ENCODE results near the gene REXO4. TPM values are rescaled to one million over a fixed set of nuclear protein-coding genes. Genes with fewer than 3 reads are reported as not detected.
"Not testable (repeated sequence)": the region's sequence is repeated elsewhere in the genome, so short reads cannot be mapped to it uniquely, and the experiment has no call there.

The REXO4 gene
- total and polyA plus RNA-seq, 2 donors (not counting 1 experiment from before 2014, with no cell fraction given), result 16.6 to 21.1 TPM

DNA sequence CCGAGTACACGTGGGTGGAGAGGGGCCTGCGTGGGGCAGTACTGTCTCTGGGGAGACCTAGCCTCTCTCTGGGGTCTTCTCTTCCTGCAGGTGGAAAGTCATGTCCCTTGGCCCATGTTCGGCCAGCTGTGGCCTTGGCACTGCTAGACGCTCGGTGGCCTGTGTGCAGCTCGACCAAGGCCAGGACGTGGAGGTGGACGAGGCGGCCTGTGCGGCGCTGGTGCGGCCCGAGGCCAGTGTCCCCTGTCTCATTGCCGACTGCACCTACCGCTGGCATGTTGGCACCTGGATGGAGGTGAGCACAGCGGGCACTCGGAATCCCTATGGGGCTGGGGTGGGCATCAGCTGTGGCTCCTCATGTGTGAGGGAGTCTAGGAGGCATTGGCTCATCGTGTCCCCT lies 36.5 kb upstream of the REXO4 start:
- no peaks in the 10 kb centered on the region for H3K36me3 ChIP-seq (ENCODE audit: control insufficient read depth, insufficient read depth, low read length)
- no peak overlapping the region for H3K4me2 ChIP-seq (ENCODE audit: extremely low read depth, insufficient read depth, low read length)
- no peak overlapping the region for H3K27ac ChIP-seq (ENCODE audit: insufficient read depth, low read length)
- H2AFZ ChIP-seq (ENCODE audit: low read length), result no peak overlapping the region
- H3K27me3 ChIP-seq (ENCODE audit: control insufficient read depth, insufficient read depth, low read length), result no peaks in the 10 kb centered on the region
- no peaks in the 10 kb centered on the region for H3K79me2 ChIP-seq (ENCODE audit: control insufficient read depth, insufficient read depth, low read length)
- no peak for TF ChIP-seq EZH2 (IDR thresholded peaks at IDR 0.05; ENCODE audit: low read length, missing control alignments)
- TF ChIP-seq, protein P1, sequence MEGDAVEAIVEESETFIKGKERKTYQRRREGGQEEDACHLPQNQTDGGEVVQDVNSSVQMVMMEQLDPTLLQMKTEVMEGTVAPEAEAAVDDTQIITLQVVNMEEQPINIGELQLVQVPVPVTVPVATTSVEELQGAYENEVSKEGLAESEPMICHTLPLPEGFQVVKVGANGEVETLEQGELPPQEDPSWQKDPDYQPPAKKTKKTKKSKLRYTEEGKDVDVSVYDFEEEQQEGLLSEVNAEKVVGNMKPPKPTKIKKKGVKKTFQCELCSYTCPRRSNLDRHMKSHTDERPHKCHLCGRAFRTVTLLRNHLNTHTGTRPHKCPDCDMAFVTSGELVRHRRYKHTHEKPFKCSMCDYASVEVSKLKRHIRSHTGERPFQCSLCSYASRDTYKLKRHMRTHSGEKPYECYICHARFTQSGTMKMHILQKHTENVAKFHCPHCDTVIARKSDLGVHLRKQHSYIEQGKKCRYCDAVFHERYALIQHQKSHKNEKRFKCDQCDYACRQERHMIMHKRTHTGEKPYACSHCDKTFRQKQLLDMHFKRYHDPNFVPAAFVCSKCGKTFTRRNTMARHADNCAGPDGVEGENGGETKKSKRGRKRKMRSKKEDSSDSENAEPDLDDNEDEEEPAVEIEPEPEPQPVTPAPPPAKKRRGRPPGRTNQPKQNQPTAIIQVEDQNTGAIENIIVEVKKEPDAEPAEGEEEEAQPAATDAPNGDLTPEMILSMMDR (conservative IDR thresholded peaks at IDR 0.05 in 1 of 2, IDR thresholded peaks at IDR 0.05 in 1 of 2; ENCODE audit: low read depth in 1 of 2, low read length in 2 of 2), result no peak
- no peak for DNase-seq (ENCODE audit: low read depth in 2 of 2)
- no peaks in the 10 kb centered on the region for H4K20me1 ChIP-seq (ENCODE audit: control insufficient read depth, extremely low read depth, insufficient read depth, low read length)
- H3K9ac ChIP-seq (ENCODE audit: insufficient read depth, low read length), result no peak overlapping the region
- no peak overlapping the region for H3K4me3 ChIP-seq (replicated peaks in 1 of 4; ENCODE audit: control extremely low read depth in 1 of 4, insufficient read depth in 1 of 4, low read depth in 3 of 4, low read length in 4 of 4)
- H3K9me3 ChIP-seq (ENCODE audit: control insufficient read depth, insufficient read depth, low read depth, low read length), result no peaks in the 10 kb centered on the region
- H3K4me1 ChIP-seq (ENCODE audit: control insufficient read depth, extremely low read depth, insufficient read depth, low read length), result no peaks in the 10 kb centered on the region

DNA sequence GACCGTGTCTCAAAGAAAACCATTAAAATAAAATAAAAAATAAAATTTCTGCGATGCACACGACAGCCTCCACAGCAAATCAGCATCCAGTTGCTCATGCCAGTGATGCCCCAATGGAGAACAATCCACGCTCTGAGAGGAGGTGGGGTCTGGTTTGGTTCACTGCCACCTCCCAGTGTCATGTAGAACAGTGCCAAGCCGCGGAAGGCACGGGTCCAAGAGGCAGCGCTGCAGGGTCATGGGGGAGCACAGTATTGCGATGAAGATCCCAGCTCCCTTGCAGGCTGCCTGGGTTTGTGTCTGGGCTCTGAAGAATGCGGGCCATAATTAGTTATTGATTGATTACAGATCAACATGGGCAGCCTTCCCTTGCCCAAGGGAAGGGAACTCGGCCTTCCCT lies 35.8 kb upstream of the REXO4 start:
- no peak for DNase-seq (ENCODE audit: low read depth in 2 of 2)
- Histone ChIP-seq H4K20me1 (ENCODE audit: control insufficient read depth, extremely low read depth, insufficient read depth, low read length) (no peaks in the 10 kb centered on the region), H3K27ac (ENCODE audit: insufficient read depth, low read length) (no peak overlapping the region), H3K9me3 (ENCODE audit: control insufficient read depth, insufficient read depth, low read depth, low read length) (no peaks in the 10 kb centered on the region), H3K36me3 (ENCODE audit: control insufficient read depth, insufficient read depth, low read length) (no peaks in the 10 kb centered on the region), H3K4me3 (replicated peaks in 1 of 4; ENCODE audit: control extremely low read depth in 1 of 4, insufficient read depth in 1 of 4, low read depth in 3 of 4, low read length in 4 of 4) (no peak overlapping the region), H3K4me2 (ENCODE audit: extremely low read depth, insufficient read depth, low read length) (no peak overlapping the region), H3K4me1 (ENCODE audit: control insufficient read depth, extremely low read depth, insufficient read depth, low read length) (no peaks in the 10 kb centered on the region), H3K9ac (ENCODE audit: insufficient read depth, low read length) (no peak overlapping the region), H2AFZ (ENCODE audit: low read length) (no peak overlapping the region), H3K79me2 (ENCODE audit: control insufficient read depth, insufficient read depth, low read length) (no peaks in the 10 kb centered on the region), H3K27me3 (ENCODE audit: control insufficient read depth, insufficient read depth, low read length) (no peaks in the 10 kb centered on the region)
- TF ChIP-seq EZH2 (IDR thresholded peaks at IDR 0.05; ENCODE audit: low read length, missing control alignments), result no peak
- TF ChIP-seq, protein P1 (conservative IDR thresholded peaks at IDR 0.05 in 1 of 2, IDR thresholded peaks at IDR 0.05 in 1 of 2; ENCODE audit: low read depth in 1 of 2, low read length in 2 of 2), result no peak

DNA sequence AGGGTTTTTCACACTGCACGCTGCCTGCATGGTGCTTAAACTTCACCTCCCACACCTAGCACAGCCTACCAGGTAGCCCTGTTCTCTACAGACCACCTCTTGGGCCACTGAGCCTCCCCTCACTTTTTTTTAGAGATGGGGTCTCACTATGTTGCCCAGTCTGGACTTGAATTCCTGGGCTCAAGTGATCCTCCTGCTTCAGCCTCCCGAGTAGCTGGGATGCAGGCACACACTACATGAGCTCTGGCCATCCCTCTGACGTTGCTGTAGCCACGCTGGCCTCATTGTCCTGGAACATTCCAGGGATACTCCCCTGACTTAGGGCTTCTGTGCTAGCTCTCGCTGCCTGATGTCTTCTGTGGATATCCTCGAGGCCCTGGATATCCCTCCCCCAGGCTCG lies 34.8 kb upstream of the REXO4 start:
- TF ChIP-seq EZH2 (IDR thresholded peaks at IDR 0.05; ENCODE audit: low read length, missing control alignments), result no peak
- TF ChIP-seq, protein P1 (conservative IDR thresholded peaks at IDR 0.05 in 1 of 2, IDR thresholded peaks at IDR 0.05 in 1 of 2; ENCODE audit: low read depth in 1 of 2, low read length in 2 of 2), result no peak
- no peak overlapping the region for H2AFZ ChIP-seq (ENCODE audit: low read length)
- H3K27me3 ChIP-seq (ENCODE audit: control insufficient read depth, insufficient read depth, low read length), result no peaks in the 10 kb centered on the region
- no peaks in the 10 kb centered on the region for H3K79me2 ChIP-seq (ENCODE audit: control insufficient read depth, insufficient read depth, low read length)
- no peaks in the 10 kb centered on the region for H3K4me1 ChIP-seq (ENCODE audit: control insufficient read depth, extremely low read depth, insufficient read depth, low read length)
- H3K4me2 ChIP-seq (ENCODE audit: extremely low read depth, insufficient read depth, low read length), result no peak overlapping the region
- H4K20me1 ChIP-seq (ENCODE audit: control insufficient read depth, extremely low read depth, insufficient read depth, low read length), result no peaks in the 10 kb centered on the region
- no peaks in the 10 kb centered on the region for H3K9me3 ChIP-seq (ENCODE audit: control insufficient read depth, insufficient read depth, low read depth, low read length)
- H3K9ac ChIP-seq (ENCODE audit: insufficient read depth, low read length), result no peak overlapping the region
- no peak overlapping the region for H3K4me3 ChIP-seq (replicated peaks in 1 of 4; ENCODE audit: control extremely low read depth in 1 of 4, insufficient read depth in 1 of 4, low read depth in 3 of 4, low read length in 4 of 4)
- H3K27ac ChIP-seq (ENCODE audit: insufficient read depth, low read length), result no peak overlapping the region
- no peaks in the 10 kb centered on the region for H3K36me3 ChIP-seq (ENCODE audit: control insufficient read depth, insufficient read depth, low read length)
- no peak for DNase-seq (ENCODE audit: low read depth in 2 of 2)

DNA sequence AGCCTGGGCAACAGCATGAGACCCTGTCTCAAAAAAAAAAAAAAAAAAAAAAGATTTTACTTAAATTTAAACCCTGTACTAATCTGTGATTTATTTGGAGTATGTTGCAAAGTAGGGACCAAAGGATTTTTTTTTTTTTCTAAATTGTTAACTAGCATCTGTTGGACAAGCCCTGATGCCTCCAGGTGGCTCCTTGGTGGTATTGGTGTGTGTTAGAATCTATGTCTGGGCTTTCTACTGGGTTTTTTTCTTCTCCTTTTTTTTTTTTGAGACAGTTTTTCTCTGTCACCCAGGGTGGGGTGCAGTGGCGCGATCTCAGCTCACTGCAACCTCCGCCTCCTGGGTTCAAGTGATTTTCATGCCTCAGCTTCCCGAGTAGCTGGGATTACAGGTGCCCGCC lies 34.1 kb upstream of the REXO4 start:
- H3K4me1 ChIP-seq (ENCODE audit: control insufficient read depth, extremely low read depth, insufficient read depth, low read length); H3K27ac ChIP-seq (ENCODE audit: insufficient read depth, low read length); H3K4me3 ChIP-seq (replicated peaks in 1 of 4; ENCODE audit: control extremely low read depth in 1 of 4, insufficient read depth in 1 of 4, low read depth in 3 of 4, low read length in 4 of 4); H3K79me2 ChIP-seq (ENCODE audit: control insufficient read depth, insufficient read depth, low read length); H3K4me2 ChIP-seq (ENCODE audit: extremely low read depth, insufficient read depth, low read length); H3K36me3 ChIP-seq (ENCODE audit: control insufficient read depth, insufficient read depth, low read length); H3K9me3 ChIP-seq (ENCODE audit: control insufficient read depth, insufficient read depth, low read depth, low read length); H2AFZ ChIP-seq (ENCODE audit: low read length); H3K27me3 ChIP-seq (ENCODE audit: control insufficient read depth, insufficient read depth, low read length); H3K9ac ChIP-seq (ENCODE audit: insufficient read depth, low read length); DNase-seq (ENCODE audit: low read depth in 2 of 2); H4K20me1 ChIP-seq (ENCODE audit: control insufficient read depth, extremely low read depth, insufficient read depth, low read length): not testable (repeated sequence)
